HG03095 (cell line): ENCODE data around the gene AADACL4.
"Not testable (repeated sequence)": the region's sequence is repeated elsewhere in the genome, so short reads cannot be mapped to it uniquely, and the experiment has no call there.

Source experiments
- ATAC-seq: cut with Tn5 transposase; IDR thresholded peaks from one replicate; pipeline ENCODE4 v1.9.1; 2021; ENCODE audit warnings: moderate library complexity; ENCODE audit not compliant: unreplicated experiment

Gene AADACL4

DNA sequence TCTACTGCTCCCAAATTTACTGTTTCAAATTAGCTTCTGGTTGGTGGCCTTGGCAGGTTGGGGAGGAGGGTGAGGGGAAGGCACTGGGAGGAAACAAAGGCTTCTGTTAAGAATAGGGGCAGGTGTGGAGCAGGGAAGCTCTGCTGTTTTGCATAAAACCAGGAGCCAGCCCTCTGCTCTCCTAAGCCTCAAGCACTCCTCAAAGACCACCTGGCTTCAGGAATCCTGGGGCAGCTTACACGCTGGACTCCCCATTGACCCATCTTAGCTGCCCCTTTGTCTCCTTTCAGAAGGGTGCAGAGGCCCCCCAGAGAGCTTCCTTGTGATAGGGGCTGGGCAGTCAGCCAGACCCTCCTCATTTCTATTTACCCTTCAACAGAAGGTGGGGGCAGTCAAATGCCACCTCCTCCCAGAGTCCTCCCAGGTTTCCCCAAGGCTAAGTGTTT is 14.4 kb upstream of the AADACL4 start:
- no peak for ATAC-seq

DNA sequence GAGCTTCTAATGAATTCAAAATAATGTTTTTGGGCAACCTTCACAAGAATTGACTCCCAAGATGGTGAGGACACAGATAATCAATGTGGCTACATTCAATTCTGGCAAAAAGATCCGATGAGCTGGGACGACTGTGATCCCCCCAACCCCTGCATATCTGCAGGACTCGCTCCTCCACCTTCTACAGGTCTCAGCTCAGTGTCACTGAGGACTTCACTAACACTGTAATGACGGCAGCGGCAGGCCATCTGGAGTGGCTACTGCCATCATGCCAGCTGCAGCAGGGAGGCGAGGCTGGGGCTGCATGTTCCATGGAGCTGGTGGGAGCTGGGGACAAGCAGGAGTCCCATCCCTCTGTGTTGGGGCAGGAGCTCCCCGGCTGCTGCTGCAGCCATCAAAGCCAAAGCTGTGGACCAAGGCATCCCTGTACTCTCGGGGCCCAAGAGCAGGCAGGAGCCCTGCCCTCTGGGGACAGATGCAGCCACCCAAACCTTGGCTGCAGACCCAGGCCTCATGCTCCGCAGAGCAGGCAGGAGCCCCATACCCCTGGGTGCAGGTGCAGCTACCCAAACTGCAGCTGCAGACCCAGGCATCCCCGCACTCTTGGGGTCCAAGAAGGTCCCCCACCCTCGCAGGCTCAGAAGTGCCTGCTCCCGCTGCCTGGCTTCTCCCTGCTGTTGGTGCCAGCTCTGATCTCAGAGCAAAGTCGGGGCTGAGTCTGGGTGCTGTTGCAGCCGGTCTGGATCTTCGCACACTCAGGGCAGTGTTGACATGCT is 13.7 kb upstream of the AADACL4 start:
- ATAC-seq, result no peak

DNA sequence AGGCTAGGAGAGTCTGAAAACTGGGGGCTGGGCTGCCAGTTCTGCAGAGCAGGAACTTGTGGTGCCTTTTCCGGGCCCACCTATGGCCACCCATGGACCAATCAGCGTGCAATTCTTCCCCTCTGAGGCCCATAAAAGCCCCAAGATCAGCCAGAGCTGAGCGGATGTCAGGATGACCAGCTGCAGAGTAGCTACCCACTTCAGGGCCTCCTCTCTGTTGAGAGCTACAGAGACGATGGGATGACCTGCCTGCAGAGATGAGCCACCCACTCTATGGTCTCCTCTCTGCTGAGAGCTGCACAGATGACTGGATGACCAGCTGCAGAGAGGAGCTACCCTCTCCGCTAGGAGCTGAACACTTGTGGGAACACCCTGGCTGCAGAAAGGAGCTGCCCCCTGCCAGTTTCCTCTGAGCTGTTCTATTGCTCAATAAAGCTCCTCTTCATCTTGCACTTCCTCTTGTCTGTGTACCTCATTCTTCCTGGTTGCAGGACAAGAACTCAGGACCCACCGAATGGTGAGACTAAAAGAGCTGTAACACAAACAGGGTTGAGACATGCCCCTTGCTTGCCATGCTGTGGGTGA is 12.8 kb upstream of the AADACL4 start:
- no peak for ATAC-seq

DNA sequence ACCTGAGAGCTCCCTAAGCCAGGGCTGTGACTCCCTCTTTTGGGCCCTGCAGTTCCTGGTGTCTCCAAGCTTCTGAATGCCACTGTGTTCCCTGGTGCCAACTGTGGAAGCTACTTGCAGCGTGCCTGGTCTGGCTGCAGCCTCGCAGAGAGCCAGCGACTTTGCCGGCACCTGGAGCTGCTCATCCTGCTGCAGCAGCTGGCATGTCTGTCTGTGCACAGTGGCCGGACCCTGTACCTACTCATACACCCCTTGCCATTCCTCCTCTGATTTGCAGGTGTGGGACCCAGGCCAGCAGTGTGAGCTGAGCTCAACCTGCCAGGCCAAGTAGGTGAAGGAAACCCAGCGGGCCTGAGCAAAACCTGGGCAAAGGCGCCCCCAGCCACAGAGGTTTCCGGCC is 12.3 kb upstream of the AADACL4 start:
- ATAC-seq, result no peak

DNA sequence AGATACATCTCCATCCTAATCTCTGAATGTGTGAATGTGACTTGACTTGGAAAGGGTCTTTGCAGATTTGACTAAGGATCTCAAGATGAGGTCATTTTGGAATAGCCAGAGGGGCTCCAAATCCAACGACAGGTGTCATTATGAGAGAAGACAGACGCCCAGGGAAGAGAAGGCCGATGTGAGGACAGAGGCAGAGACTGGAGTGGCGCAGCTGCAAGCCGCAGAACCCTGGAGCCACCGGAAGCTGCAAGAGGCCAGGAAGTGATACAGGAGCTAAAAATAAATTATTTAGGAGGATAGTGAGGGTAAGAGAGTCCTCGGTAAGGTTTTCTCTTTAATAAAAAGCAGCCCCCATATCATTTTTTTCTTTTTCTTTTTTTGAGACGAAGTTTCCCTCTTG is 9.7 kb upstream of the AADACL4 start:
- ATAC-seq, result no peak

DNA sequence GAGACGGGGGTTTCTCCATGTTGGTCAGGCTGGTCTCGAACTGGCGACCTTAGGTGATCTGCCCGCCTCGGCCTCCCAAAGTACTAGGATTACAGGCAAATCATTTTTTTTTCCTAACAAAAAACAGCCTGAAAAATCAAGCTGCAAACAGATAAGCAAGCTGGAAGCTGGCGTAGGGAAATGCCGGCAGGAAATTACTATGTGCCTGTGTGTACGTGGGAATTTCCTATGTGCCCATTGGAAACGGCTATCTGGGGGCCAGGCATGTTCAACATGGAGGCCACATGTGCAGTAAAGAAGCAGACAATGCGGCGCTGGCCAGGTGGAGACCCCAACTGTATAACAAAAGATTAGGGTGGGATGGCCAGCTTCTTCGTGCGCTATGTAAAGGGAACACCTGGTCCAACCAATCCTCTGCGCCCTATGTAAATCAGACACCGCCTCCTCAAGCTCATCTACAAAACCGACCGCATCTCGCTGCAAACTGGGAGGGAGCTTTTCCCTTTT is 9.1 kb upstream of the AADACL4 start:
- no peak for ATAC-seq

DNA sequence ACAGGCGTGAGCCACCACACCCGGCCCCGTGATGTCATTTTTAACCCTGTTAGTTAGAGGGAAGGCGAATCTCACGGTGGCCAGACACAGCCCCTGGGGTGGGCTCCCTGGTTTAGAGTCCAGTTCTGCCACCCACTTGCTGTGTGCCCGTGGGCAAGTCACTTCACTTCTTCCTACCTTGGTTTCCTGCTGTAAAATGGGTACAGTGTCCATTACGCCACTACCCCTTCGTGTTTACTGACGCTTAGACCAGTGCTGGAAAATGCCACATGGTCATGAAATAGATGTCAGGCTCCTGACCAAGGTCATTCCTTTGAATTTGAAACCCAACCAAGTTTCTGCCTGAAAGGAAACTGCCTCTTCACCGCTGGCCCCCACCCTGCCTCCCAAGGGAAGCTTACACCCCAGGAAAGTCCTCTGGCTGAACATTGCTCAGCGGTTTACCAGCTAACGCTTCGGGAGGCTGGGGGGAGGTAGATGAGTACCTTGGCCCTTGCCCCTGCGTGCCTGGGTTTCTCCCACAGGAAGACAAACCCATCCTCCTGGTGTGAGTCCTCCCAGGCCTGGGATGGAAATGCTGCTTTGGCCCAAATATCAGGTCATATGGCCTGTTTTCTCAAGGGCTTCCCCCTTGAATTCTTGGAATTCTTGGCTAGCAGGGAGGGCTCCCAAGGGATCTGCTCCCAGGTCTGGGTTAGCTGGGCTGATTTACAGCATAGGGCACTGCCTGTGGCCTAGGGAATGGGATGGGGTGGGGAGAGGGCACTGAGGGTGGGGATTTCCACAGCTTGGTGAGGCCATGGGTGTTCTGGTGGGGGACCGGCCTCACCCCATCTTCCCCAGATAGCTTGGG is 7.6 kb upstream of the AADACL4 start:
- no peak for ATAC-seq

DNA sequence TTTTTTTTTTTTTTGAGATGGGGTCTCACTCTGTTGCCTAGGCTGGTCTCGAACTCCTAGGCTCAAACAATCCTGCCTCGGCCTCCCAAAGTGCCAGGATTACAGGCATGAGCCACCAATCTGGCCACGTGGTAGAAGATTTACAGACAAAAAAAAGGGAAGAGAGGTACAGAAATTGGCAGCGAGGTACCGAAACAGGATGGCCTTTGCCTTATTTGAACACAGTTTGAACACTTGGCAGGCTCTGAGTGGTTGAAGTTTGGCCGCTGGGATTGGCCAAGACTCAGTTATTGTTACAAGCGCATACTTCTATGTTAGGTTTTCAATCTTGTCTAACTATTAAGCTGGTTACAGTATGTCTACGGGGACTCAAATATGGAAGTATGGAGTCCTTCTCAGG is 6.2 kb upstream of the AADACL4 start:
- no peak for ATAC-seq

DNA sequence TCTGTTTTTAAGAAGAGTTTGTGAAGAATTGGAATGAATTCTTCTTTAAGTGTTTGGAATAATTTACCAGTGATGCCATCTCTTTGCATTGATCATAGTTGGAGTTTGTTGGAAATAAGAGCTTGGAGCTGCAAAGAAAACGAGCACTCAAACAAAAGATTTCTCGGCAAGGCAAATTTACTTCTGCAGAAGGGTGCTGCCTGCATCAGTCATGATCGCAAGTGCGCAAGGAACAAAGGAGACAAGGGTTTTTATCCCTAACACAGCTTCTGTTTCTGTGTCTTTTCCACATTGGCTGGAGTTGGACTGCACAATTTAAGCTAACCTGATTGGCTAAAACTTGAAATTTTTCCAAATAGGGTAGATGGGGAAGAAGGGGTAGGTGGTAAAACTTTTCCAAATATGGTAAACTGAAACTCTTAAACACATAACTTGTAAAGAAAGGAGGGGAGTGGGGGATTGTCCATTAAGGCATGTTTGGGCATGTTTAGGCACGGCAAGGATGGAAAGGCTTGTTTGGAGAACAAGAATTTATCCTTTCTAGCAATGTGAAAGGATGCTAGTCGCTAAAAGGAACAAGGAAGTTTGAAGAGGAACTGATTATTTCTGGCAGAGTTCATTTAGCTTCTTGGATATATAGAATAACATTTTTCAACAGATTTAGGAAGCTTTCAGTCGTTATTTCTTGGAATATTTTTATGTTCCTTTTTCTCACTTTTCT is 3.5 kb upstream of the AADACL4 start:
- no peak for ATAC-seq

DNA sequence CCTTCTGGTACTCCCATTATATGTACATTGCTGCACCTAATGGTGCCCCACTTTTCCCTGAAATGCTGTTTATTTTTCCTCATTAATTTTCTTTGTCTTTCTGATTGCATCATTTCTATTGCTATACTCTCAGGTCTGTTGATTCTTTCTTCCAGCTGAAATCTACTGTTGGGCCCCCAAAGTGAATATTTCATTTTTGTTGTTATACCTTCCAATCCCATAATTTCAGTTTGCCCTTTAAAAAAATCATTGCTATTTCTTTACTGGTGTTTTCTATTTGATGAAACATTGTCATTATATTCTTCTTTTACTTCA is 3.0 kb upstream of the AADACL4 start:
- no peak for ATAC-seq

DNA sequence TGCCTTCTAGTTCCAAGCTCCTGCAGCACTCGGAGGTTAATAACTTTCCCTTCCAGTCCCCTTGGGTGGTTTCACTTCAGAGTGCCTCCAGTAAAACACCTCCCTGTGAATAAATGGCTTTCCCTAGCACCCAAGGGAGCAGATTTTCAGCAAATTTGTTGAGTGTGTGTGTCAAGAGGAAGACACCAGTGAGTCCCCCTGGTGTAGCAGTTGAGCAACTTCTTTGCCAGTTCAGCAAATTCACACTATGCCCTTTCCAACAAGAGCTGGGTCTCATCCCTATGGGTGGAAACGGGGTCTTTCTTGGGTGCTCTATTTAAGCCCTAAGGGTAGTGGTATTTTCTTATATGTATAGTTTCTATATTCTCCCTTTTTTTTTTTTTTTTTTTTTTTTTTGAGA is 806 bp upstream of the AADACL4 start:
- ATAC-seq, result no peak

DNA sequence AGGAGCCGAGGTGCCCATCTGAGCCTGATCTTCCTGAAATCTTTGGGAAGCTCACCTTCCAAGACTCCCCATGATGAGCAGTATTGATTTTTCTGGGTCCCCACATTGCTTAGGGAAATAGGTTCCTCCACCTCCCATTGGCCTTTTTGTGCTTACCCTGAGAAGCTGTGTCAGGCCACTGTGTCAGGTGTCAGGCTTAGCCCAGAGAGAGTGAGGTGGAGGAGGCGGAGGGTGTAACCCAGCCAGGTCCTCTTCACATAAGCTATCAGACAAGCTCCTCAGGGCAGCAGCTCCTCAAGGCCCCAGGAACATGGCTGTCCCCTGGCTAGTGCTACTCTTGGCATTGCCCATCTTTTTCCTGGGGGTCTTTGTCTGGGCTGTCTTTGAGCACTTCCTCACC is 352 bp downstream of the AADACL4 start:
- ATAC-seq, result no peak

DNA sequence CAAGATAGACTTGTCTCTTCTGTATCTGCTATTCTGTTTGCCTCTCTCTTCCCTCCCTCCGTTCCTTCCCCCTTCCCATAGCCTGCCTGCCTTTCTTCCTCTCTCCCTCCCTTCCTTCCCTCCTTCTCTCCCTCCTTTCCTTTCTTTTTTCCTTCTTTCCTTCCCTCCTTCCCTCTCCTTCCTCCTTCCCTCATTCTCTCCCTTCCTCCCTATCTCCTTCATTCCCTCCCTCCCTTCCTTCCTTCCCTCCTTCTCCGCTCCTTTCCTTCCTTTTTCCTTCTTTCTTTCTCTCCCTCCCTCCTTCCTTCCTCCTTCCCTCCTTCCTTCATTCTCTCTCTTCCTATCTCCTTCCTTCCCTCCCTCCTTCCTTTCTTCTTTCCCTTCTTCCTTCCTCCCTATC is 944 bp downstream of the AADACL4 start:
- no peak for ATAC-seq

DNA sequence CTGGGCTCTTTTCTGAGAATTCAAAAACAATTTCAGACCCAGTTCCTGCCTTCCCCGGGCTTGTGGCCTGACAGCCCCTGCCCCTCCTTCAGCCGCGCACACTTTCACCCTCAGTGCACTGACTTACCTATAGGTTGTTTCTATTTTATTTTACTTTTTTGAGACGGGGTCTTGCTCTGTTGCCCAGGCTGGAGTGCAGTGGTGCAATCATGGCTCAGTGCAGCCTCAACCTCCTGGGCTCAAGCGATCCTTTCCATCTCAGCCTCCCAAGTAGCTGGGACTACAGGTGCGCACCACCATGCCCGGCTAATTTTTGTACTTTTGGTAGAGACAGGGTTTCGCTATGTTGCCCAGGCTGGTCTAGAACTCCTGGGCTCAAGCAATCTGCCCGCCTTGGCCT is 1.5 kb downstream of the AADACL4 start:
- ATAC-seq, result not testable (repeated sequence)

DNA sequence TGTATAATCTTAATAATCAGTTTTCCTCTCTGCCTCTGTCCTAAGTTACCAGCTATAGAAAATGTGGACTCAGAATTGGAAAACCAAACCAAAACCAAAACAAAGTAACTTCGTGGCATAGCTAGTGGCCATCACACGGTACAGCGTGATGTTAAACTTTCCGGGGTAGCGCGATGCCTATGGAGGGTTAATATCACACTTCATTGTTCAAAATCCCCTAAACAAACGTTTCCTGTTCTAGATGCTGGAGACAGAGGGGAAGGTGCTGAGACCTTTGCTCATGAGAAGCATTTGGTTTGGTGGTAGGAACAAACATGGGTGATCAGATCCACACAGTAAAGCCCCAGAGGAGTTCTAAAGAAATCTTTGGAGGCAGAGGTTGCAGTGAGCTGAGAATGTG is 4.9 kb downstream of the AADACL4 start:
- no peak for ATAC-seq

DNA sequence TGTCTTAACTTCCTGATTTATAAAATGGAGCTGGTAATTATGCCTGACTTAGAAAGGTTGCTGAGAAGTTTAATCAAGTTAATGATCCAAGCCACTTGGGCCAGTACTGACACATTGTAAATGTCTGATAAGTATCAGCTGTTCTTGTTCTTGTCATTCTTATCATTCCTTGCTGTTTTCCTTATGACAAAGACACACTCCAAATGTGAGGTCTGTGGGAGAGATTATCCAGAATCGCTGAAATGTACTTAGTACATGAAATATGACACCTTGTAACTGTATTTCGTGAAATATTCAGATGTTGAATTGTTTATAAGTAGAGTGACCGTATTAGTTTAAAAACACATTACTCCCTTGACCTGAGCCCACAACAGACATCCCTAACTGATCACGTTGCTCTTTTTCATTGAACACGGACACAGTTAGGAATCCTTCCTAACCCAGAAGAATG is 6.1 kb downstream of the AADACL4 start:
- no peak for ATAC-seq

DNA sequence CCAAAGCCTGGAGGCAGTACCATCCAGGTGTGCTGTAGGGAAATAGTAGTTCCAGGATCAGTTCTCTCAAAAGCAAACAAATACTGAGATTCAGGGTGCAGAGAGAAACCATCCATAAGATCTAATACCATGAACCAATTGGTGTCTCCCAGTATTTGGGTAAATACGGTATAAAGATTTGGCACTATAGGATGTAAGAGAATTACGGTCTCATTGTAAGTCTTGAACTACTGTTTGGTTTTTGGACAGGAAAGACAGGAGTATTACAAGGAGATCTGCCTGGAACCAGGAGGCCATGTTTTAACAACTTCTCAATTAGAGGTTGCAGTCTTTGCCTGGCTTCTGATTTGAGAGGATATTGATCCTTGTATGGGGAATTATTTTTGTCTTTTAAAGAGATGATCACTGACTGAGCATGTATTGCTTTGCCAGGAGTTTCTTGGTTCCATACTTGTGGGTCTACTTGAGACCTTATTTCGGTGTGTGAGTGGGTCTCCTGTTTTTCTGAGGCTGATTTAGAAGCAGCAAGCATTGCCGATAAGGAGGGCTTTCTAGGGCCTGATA is 10.2 kb downstream of the AADACL4 start:
- no peak for ATAC-seq

DNA sequence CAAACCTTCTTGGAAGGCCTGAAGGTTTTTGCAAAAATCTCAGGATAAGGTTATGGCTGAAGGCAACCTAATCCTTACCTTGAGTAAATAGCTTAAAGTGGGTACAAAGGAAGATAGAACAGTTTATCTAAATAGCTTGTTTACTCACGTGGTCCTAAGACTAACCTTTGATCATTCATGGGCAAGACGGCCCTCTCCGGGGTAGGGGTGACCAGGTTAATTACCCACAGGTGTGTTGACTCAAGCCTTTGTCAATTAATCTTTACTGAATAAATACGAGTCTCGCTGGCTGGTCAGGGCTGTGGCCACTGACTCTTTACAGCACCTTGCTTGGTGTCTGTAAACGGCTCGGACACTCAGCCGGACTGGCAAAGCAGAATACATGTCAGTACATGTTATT is 10.8 kb downstream of the AADACL4 start:
- no peak for ATAC-seq

DNA sequence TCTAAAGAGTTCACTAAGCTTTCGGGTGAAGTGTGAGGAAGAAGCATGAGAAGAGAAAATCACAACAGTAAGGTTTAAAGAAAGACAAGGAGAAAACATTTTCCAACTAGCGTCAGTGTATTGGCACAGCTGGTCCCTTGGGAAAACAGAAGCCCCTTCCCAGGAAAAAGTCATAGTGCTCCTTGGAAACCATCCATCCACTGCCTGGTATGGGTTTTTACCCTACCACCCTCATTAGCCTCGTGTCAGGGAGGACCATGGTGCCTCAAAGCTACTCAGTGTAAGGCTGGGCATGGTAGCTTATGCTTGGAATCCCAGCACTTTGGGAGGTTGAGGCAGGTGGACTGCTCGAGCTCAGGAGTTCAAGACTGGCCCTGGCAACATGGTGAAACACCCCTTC is 12.7 kb downstream of the AADACL4 start:
- no peak for ATAC-seq

DNA sequence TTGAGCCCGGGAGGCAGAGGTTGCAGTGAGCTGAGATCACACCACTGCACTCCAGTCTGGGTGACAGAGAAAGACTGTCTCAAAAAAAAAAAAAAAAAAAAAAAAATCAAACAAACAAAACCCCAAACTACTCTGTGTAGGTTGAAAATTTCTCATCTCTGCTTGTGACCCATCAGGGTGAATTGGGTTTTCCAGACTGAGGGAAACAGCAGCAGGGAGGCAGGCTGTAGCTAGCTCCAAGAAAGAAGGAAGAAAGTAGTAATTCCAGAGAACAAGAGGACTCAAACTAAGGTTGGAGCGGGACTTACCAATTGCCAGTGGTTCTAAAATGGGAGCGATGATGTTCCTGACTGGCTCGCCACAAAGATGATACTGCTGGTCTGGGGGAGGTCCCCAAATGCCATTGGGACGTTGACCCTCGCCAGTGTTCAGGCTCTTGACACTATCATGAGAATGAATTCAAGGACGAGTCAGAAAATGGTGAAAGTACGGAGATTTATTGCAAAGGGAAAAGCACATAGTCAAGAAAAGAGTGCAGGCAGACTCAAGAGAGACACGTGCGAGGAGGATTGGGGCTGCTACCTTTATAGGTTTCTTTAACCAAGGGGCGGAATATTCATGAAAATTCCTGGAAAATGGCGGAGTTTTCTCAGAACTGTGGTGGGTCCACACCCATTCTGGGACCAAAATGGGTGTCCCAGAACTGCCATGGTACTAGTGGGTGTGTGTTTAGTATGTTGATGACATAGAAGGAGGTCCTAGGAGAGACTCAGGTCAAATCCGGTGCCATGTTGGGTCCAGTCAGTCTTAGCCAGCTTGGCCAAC is 13.4 kb downstream of the AADACL4 start:
- no peak for ATAC-seq
